GM19455 (cell line): Measurements from ENCODE around the gene KCTD16.

Source experiments
- ATAC-seq: cut with Tn5 transposase; IDR thresholded peaks from one replicate; pipeline ENCODE4 v1.9.1; 2021; ENCODE audit not compliant: unreplicated experiment

The KCTD16 gene

GRCh38 chr5:144451187-144451973, 280.7 kb downstream of the KCTD16 start:
- no peak for ATAC-seq

GRCh38 chr5:144453753-144454152, 283.1 kb downstream of the KCTD16 start:
- ATAC-seq: no peak

DNA sequence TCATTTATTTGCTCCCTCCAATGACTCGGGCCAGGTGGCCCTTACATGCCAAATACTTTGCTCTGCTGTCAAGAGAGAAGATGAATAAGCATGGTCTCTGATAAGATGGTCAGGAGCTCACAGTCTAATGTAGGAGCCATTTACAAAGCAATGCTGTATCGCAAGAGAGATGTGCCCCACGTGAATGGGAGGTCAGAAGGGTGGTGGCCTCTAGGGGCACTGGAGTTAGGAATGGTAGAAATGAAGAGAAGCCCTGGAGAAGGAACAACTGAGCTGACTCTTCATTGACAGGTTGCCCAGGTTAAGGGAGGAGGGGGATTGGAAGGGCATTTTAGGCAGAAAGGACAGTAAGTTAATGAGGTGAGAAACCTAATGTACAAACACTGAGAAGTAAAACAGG, 286.5 kb downstream of the KCTD16 start:
- ATAC-seq: no peak

DNA sequence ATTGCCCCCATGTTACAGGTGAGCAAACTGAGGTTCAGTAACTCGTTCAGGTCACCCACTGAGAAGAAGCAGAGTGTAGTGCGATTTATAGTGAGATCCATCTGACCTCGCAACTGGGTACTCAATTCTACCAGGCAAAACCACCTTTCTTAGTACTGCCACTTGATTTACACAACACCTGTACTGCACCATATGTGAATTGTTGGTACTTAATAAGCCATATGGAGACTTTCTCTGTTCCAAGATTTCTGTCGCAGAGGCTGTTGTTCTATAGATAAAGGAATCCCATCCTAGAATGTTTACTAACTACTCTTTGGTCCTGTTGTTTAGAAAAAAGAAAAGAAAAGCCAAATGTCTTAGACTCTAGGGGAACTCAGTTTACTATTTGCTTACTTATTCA, 287.5 kb downstream of the KCTD16 start:
- ATAC-seq: no peak

DNA sequence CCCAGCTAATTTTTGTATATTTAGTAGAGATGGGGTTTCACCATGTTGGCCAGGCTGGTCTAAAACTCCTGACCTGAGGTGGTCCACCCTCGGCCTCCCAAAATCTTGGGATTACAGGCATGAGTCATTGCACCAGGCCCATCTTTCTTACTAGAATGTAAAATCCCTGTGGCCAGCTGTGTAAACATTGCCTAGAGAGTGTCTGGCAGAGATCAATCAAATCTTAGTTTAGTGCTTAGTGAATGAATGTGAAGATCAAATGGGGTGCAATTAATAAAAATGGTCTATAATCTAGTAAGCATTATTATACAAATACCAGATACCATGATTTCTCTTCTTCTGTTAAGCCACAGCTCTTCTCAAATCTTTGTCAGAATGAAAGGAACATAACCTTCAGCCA, 289.9 kb downstream of the KCTD16 start:
- ATAC-seq: no peak

- ATAC-seq: no peak
Observed at GRCh38 chr5:144462577-144462976, 291.9 kb downstream of the KCTD16 start.

- ATAC-seq: no peak
Observed at GRCh38 chr5:144463481-144464223, 293.0 kb downstream of the KCTD16 start.

- no peak for ATAC-seq
Observed at GRCh38 chr5:144464306-144464705, 293.6 kb downstream of the KCTD16 start.

- no peak for ATAC-seq
Observed at GRCh38 chr5:144465441-144465840, 294.8 kb downstream of the KCTD16 start.

- ATAC-seq: no peak
Observed at GRCh38 chr5:144467792-144468191, 297.1 kb downstream of the KCTD16 start.

DNA sequence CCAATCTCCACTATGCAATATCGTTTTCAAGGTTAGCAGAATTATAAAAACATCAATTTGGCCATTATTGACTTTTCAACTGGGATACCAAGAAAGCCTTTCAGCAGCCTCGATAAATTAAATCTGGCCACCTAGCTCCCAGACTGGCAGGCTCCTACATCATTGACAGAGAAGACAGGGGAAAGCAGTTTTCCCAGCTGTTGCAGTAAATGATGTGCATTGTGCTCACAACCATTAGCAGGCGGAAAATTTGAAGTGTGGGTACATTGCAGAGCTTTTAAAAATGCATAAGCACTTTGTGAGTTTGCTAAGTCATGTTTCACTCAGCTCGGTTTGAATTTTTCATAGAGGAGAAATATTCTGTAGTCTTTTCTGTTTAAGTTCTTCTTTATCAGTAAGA, 297.9 kb downstream of the KCTD16 start:
- ATAC-seq: no peak

- no peak for ATAC-seq
Observed at GRCh38 chr5:144469106-144469505, 298.4 kb downstream of the KCTD16 start.

GRCh38 chr5:144472221-144472620, 301.5 kb downstream of the KCTD16 start:
- no peak for ATAC-seq

- ATAC-seq: no peak
Observed at GRCh38 chr5:144473650-144474049, 303.0 kb downstream of the KCTD16 start.

GRCh38 chr5:144478565-144478964, 307.9 kb downstream of the KCTD16 start:
- no peak for ATAC-seq

DNA sequence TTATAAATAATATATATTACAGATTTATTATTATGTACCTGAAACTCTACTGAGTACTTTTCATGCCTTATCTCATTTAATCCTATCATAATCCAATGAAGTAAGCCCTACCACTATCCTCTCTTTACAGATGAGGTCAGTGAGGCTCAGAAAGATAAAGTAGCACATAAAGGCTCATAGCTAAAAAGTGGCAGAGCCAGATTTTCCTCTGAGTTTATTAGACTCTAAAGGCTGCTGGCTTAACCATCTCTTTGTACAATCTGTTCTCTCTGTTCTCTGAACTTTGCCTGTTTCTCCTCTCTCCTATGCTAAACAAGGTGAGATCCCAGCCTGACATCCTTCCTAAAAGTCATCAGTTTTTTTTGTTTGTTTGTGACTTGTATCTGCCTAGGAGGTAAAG, 311.2 kb downstream of the KCTD16 start:
- ATAC-seq: no peak

GRCh38 chr5:144484124-144484897, 313.6 kb downstream of the KCTD16 start:
- no peak for ATAC-seq

- ATAC-seq: no peak
Observed at GRCh38 chr5:144485540-144485939, 314.9 kb downstream of the KCTD16 start.

- ATAC-seq: no peak
Observed at GRCh38 chr5:144487207-144487606, 316.5 kb downstream of the KCTD16 start.

DNA sequence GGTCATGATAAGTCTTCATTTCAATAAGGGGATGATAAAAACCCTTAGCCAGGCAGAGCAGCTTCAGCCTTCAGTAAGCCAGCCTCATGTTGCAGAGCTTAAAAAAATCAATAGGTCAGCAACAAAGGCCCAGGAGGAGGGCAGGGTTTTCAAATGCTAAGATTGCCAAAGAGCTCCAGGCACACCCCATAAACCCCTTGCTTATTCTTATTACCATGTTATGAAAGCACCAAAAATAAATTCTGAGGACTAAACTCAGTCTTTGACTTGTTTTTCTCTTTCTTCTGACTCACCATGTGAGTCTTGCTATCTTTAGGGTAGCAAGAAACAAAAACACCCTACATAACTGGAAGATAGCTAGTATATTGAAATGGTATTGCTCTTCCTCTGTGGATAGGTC, 317.1 kb downstream of the KCTD16 start:
- ATAC-seq: no peak

DNA sequence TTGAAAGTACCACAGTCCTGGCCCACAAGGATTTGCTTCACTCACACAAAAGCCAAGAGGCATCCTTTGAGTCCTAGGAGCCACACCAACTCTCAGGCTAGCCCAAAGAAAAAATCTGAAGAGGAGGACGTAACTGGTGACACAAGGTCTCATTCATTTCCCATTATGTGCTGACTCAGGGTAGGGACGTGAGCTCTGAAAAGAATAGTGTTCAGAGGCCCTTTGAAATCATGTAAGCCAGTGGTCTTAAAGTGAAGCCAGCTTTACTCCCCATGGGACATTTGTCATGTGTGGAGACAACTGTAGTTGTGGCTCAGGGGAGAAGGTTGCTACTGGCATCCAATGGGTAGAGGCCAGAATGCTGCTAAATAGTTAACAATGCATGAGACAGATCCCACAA, 332.4 kb downstream of the KCTD16 start:
- no peak for ATAC-seq
